ENCODE data around the gene UGT3A1.

- TF ChIP-seq CTCF (IDR thresholded peaks at IDR 0.05; ENCODE audit: extremely low read depth in 1 of 2, insufficient read depth in 1 of 2, low read depth in 1 of 2, low read length in 2 of 2) (no peak), POLR2A (IDR thresholded peaks at IDR 0.05; ENCODE audit: low read depth, low read length) (no peak), EZH2 (IDR thresholded peaks at IDR 0.05; ENCODE audit: borderline replicate concordance, low read depth, low read length, severe bottlenecking) (no peak), MYC (IDR thresholded peaks at IDR 0.05; ENCODE audit: low read depth, low read length) (no peak), POLR2AphosphoS5 (IDR thresholded peaks at IDR 0.05; ENCODE audit: insufficient read depth, low read depth, low read length) (no peak), FOS (IDR thresholded peaks at IDR 0.05; ENCODE audit: borderline replicate concordance, insufficient read depth, low read length) (no peak), MAX (IDR thresholded peaks at IDR 0.05; ENCODE audit: insufficient read depth, insufficient read length) (no peak), GATA2 (IDR thresholded peaks at IDR 0.05; ENCODE audit: insufficient read depth, insufficient read length, low read depth, low read length) (no peak)
Measured at GRCh38 chr5:36028816-36029465, 37.8 kb upstream of the UGT3A1 start.

Measured in endothelial cell of umbilical vein (primary cell).